HG03025 (cell line): ENCODE data around the gene STAC.
A peak's percentile ranks its signal among the peaks of the same experiment; 100 is the strongest.

Experiments
- ATAC-seq: cut with Tn5 transposase; IDR thresholded peaks from one replicate; pipeline ENCODE4 v1.9.1; 2021; ENCODE audit warnings: mild to moderate bottlenecking, moderate library complexity; ENCODE audit not compliant: unreplicated experiment, low FRiP score

The STAC gene

DNA sequence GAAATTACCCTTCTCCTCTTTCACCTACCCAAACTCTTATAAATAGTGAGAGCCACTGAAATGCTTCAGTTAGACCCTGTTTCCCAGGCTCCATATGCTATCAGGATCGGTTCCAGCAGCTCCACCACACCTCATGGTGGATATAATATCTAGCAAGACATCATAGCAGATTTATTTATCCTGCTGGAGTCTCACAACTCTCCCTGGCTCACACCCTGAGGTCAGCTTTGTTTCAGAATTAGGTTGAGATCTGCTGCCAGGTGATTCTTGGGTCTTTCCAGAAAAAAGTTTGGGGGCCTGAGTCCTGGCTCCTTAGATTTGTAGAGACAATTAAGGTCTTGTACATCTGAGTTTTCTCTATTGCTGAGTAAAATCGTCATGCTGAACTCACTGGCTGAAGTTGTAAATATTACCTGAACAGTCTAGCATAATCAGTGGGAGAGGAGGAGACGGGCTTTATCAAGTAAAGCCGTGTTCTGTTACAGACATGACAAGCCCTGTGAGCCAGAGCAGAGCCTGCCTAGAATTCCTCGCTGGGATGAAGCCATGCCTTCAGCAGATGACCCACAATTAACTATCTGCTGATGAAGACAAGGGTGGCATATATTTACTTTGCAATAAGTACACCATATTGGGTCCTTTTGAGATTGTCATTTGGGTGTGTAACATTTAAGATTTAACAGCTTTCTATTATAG lies 131.6 kb downstream of the STAC start:
- no peak for ATAC-seq

DNA sequence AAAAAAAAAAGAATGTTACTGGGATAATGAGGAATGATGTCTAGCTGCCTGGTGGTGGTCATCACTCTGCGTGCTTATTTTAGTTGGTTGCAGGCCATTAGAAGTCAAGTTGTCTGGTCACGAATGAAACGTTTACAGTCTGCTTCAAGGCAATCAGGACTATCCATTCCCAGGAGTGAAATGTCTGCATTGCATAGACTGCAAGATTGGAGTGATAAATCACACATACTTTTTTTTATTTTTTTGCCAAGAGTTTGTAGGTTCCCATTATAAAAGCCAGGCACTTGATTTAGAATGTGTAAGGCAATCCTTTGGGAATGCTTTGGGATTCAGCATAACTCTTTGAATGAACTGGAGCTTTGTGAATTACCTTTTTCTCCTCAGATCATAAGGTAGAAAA lies 132.3 kb downstream of the STAC start:
- no peak for ATAC-seq

DNA sequence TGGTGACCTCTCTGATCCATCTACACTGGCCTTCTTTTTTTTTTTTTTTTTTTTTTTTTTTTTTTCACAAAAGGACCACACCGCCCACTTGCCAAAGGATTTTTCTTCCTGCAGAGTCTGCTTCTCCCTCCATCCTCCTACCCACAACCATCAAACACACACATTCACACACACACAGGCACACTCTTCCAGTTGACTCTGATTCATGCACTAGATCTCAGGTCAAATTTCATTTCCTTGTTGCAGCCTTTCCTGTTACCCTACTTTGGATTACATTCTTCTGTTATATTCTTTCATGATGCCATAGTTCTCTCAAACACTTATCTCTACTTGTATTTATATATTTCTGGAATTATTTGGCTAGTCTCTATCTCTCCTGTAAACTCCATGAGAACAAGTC lies 133.9 kb downstream of the STAC start:
- ATAC-seq = no peak

DNA sequence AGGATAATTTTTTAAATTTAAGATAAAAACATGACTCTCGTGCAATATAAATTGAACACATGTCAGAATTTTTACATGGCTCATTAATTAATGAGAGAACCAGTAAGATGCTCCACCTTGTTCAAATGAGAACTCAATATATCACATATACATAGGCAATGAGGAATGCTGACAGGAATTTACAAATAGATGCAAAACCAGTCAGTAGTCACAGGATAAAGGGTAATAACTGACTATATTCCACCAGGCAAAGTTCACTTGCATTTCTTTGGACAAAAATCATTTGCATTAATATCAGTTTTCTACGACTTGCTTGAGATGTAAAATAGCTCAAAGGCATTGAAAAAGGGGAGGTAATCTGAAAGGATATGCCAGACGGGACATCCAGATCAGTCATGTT lies 139.4 kb downstream of the STAC start:
- no peak for ATAC-seq

DNA sequence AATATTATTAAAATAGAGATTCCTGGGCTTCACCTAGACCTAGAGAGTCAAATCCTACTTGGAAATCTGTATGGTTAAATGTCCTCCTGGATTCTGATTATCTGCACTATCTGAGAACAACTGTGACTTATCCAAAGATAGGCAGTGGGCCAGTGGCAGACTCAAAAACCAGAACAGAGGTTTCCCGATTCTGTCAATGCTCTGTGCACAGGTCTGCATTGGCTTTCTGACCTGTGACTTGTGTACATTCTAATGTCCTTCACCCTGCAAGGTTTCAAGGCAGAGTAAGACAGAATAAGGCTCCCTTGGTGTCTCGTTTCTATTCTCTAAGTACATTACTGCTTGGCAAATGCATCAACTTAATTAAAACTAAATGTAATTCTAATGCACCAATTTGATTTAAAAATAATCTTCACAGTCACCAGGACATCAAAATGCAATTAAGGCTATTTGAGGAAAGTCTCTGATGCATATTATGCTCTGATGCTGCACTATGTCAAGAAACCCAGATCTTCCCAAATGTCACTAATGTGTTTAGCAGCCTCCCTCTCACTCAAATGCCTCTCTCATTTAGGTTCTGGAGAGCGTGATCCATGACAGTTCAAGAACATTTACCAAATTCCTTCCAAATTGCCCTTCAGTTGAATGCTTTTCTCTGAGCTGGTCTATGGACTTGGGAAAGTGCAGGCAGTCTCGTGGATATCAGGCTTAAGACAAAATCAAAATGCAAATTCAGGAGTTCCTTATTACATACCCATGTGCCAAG lies 140.1 kb downstream of the STAC start:
- ATAC-seq = no peak

DNA sequence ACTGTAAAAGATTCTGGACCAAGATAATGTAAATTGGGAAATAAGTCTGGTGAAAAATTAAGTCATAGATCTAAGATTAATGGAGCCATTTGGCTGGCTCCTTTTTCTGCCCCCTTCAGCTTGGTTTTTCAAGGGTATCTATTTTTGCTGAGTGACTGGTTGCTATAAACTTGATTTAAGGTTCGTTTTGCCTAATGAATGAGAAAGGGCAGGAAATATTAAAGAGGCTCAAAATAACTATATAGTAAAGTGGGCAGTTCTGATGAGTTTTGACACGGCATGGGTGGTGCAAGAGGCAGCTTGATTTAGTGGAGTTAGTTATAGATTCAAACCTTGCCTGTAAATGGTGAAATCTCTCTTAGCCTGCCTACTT lies 140.7 kb downstream of the STAC start:
- ATAC-seq = no peak

DNA sequence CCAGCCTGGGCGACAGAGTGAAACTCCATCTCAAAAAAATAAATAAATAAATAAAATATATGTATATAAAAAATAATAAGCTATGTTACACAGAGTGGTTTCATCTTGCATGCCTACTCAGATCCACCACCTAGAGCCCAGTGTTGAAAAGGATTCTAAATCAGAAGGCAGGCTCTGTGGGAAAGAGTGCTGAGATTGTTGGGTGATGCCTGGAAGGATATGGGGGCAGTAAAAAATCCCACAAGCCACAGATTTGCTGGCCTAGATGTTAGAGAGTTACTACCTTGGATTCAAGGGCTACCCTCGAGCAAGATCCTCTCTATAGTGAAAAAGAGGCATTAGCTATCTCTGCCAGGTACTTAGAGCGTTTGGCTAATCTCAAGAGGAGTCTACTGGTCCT lies 144.3 kb downstream of the STAC start:
- no peak for ATAC-seq

DNA sequence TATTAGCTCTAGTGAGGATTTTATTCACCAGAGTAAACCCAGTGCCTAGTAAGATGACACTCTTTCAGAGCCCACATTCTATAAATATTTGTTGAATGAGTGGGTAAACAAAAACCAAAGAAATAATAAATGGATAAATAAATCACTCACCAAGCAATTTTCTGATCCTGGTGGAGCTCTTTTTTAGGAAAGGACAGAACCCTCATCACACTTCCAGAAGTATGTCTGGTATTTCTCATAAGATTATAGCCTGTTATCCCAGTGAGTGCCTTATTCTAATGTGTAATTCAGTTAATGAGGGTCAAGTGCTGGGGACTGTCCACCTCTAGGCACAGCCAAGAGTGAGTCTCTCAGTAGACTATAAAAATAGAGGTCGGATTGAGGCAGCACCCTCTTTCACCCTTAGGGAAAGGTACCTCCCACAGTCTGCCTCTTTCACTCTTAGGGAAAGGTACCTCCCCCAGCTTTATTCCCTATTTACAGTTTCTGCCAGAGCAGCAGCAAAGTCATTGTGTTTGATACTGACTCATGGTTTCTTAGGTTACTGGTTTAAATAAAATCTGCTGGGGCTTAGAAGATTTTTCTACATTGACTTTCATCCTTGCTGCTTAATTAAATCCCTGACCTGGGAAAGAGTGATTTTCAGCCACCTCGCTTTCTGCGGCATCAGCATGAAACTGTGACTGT lies 145.0 kb downstream of the STAC start:
- no peak for ATAC-seq

DNA sequence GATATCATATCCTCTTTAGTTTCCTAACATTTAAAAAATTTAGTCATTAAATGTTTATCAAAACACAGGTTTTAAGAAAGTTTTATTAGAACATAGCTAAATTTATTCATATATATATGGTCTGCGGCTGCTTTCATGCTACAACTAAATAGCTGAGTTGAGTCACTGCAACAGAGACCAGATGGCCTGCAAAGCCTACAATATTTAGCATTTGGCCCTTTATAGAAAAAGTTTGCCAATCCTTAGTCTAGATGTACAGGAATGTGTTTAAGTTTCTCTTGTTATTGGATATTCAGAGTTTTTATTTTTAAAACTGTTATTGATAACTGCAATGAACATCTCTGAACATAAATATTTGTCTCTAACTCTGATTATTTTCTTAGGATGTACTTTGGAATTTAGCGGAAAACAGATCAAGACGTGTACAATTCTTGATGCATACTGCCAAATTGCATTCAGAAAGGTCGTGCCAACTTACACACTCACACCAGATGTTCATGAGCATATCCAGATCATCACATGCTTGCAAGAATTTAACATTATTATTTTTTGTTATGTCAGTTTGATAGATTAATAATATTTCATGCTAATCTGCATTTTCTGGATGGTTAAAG lies 157.9 kb downstream of the STAC start:
- ATAC-seq = no peak

DNA sequence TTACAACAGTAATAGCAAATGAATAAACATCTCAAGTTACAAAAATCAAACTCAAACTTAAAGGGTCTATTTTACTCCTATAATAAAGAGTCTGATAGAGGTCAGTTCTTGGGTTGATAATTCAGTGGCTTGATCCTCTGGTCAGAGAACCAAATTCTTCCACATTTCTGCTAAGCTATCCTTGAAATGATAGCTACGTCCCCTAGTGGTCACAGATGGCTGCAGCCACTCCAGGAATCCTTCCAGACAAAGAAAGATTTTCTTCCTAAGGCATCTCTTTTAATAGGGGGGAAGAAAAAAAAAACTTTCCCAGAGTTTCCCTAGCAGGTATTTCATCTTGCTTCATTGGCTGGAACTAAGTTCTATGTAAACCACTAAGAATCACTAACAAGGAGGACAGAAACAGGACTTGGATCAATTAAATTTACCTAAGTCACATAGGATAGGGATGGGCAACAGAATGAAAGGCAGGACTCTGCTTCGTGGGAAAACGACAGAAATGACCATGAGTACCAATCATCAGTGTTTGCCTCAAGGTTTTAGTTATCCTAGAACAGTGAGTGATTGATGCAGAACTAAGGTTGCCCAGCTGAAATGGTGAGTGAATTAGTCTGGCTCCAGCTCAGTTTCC lies 160.7 kb downstream of the STAC start:
- ATAC-seq = no peak

DNA sequence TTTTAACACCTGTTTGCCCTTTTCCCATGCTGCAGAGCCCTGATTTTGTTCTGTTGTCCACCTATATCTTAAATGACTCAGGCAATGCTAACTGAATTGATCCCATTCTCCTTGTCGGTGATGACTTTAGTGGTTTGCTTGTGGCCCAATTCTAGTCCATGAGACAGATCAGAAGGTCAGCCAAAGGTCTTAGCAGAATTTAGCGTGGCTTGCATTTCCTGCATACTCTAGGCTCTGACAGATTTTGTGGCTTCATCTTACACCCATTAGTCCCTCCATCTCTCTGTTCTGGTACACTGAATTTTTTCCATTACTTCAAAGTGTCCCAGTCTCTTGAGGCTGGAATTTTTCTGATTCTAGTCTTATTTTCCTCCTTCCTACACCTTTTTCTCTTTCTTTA lies 161.9 kb downstream of the STAC start:
- no peak for ATAC-seq

DNA sequence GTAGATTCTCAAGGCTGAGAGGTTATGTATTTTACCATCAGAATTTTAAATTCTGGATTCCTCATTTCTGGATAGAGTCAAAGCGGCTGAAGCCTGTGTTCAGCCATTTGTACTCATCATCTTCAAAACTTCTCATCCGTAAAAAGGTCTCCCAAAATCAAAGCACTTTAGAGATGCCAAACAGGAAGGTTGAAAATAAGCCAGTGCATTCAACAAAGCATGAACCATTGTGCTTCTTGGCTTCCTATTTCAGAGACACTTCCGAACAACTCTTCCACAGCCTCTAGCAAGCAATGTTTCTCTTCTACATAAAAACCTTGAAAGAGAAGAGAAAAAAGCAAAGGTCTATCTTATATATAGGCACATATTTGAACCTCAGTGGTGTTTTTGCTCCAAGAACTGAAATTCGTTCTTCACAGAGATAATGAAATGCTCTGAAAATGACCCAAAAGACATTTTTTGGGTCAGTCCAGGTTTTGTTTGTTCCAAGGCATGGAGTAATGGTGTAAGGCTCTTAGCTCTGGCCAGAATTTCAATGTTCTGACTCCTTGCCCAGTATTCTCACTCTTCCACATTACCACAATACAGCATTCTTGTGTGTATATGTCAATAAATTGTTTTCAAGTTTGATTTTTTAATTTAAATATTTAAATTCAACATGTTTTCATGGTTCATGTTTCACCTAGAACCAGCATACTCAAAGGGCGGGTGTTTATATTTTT lies 163.1 kb downstream of the STAC start:
- ATAC-seq = no peak

DNA sequence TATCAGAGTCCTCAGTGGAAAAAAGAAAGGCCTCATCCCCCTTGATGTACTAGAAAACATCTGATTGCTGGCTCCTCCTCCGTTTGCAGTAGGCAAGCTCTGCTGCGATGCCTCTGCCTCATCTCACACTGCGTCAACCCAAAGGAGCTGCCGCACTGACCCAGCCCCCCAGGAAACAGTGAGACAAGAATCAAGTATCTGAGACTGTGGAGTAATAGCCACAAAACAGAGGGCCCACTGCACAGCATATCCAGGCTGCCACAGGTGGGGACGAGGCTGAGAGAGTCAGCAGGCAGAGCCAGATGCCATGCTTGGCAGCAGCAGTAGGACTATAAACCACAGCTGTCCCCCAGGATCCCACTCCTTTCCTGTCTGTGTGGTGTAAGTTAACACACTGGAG lies 165.9 kb downstream of the STAC start:
- ATAC-seq = no peak

DNA sequence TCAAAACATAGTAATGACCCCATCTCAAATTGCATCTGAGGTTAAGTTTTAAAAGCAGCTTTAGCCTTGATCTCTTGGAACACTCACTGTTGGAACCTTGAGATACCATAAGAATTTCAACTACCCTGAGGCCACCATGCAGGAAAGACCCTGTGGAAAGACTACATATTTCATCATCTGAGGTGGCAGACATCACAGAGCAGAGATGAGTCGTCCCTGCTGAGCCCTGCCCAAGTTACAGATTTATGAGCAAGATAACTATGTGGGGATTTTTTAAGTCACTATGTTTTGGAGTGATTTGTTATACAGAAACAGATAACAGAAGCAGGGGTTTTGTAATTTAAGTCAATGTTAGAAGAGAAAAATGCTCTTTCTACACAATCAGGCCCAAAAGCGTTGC lies 168.4 kb downstream of the STAC start:
- ATAC-seq = no peak

DNA sequence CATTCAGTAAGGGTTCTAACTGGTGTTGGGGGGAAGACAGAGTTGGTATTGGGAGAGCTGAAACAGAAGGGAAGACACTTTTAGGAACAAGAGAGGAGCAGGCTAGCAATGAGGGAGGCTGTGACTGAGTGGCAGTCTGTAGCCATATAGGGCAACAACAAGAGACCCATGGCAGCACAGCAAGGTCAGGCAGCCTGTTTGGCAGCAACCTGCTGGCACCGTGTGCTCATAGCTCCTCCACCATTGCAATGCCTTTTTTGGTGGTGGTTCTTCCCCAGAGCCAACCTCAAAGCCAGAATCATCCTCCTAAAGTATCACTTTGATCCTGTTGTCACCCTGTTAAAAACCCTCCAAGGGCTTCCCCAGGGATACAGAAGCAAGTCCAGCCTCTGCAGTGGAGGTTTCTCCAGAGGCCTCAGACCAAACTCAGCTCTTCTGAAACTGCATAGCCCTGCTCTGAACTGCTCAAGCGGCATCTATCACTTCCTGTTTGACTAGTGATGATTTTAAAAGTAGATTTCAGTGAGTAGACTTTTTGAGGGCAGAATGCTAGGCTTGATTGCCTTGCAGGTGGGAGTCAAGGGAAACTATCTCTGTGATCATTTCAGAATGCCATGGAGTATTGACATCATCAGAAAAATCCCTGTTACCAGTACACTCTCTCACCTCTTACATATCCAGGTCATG lies 176.9 kb downstream of the STAC start:
- ATAC-seq = peak; percentile 78

DNA sequence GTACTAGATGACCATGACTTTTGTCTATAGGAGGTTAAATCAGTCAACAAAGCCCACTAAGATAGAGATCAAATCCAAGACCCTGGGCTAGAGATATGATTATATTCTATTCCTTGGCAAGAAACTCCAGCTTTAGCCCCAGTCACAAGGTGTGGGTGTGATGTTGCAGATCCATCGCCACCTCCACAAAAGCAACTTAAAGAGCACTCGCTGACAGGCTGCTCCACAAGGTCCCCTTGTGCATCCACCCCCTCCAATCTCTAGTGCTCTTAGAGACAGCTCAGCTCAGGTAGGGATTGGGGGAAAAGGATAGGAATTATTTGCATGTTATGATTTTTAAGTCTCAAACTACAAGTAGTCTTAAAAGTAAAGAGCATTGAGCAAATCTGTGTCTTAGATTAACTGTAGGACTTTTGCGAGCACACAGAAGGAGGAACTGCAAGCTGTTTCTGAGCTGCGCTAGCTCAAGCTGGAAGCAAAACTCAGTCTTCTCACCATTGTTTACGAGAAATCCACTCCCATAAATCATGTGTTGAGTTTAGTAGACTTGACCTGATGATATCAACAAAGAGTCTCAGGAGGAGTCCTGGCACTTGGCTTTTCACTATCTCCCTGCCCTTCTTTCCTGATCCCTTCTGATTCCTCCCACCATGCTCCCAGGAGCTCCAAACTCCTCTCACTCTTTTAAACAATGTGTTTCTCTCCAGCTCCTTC lies 177.6 kb downstream of the STAC start:
- no peak for ATAC-seq

DNA sequence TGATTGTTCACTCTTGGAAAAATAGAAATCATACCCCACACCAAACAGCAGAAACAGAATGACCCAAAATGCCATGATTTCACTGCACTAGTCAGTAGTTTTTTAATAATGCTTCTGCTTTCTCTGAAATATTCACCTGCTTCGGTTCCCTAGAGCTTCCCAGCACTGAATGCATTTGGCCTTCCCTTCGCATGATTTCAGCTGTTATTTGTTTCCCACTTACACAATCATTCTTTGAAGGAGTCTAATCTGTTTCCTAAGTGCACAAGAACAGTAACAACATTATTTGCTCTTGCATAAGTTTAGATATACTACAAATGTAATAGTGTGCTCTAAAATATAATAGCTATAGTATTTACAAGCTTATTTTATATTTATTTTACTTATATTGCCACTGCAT lies 178.7 kb downstream of the STAC start:
- ATAC-seq = no peak

DNA sequence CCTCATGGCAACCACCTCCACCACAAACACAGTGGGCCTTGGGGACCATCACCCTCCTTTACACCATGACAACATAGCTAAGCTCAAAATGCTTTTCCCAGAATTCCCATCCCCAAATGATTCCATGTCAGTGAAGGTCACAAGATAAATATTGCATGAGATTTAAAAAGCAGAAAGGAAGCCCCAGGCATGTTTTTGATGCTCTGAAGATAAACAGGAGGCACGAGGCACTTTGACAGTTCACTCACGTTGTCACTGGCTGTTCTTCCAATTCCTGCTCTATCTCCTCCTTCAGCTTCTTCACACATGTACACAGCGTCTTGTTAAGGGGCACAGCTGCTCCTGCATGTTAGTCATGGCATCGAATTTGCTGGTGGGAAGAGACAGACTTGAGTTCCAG lies 180.4 kb downstream of the STAC start:
- no peak for ATAC-seq

DNA sequence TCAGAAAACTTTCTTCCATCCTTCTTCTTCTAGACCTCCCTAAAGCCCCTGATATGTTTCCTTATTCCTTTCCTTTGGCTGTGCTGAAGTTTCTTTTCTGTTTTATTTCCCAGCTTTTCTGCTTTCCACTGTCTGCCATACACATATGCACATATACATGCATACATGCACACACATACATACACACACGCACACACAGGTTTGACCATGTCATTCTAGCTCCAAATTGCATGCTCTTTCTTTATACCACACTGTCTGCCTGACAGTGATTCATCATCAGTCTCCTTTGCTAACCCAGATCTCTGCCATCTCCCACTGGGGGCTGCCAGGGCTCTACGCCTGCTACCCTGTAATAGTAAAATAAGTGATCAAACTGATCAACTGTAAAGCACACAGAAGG lies 181.3 kb downstream of the STAC start:
- ATAC-seq = no peak
